Measurements from ENCODE around the gene PACSIN3.

- TF ChIP-seq, protein P1, sequence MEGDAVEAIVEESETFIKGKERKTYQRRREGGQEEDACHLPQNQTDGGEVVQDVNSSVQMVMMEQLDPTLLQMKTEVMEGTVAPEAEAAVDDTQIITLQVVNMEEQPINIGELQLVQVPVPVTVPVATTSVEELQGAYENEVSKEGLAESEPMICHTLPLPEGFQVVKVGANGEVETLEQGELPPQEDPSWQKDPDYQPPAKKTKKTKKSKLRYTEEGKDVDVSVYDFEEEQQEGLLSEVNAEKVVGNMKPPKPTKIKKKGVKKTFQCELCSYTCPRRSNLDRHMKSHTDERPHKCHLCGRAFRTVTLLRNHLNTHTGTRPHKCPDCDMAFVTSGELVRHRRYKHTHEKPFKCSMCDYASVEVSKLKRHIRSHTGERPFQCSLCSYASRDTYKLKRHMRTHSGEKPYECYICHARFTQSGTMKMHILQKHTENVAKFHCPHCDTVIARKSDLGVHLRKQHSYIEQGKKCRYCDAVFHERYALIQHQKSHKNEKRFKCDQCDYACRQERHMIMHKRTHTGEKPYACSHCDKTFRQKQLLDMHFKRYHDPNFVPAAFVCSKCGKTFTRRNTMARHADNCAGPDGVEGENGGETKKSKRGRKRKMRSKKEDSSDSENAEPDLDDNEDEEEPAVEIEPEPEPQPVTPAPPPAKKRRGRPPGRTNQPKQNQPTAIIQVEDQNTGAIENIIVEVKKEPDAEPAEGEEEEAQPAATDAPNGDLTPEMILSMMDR (conservative IDR thresholded peaks at IDR 0.05) = no peak
- no peak for TF ChIP-seq EZH2 (IDR thresholded peaks at IDR 0.05; ENCODE audit: low read depth)
Measured at GRCh38 chr11:47183031-47183856, 3.0 kb downstream of the PACSIN3 start.
